GM23338 (cell line): ENCODE data around the gene C2orf72. TPM values are rescaled to one million over a fixed set of nuclear protein-coding genes. Genes with fewer than 3 reads are reported as not detected.

Source experiments
- ATAC-seq: fragments of 200-7000 bp; cut with Tn5 transposase; 3 replicates; pipeline ENCODE4 v1.9.1; 2020
- DNase-seq: peaks from one replicate; pipeline ENCODE4 v3.0.0-alpha.2; 2015; ENCODE audit warnings: low spot score
- H2AFZ ChIP-seq: fragments of 200-600 bp; sonication (generic); 2 replicates; pipeline ENCODE4 v1.8.0; 2016; ENCODE audit warnings: antibody characterized with exemption, mild to moderate bottlenecking, moderate library complexity
- H3F3A ChIP-seq: fragments of 200-600 bp; sonication (generic); replicated peaks from 2 replicates; pipeline ENCODE4 v1.8.0; 2017; ENCODE audit warnings: antibody characterized with exemption, mixed run types, low read depth
- H3K27ac ChIP-seq: fragments of 200-600 bp; sonication (generic); 2 replicates; pipeline ENCODE4 v1.6.1; 2016; ENCODE audit warnings: low read depth
- H3K27me3 ChIP-seq: fragments of 200-600 bp; sonication (generic); 2 replicates; pipeline ENCODE4 v1.8.0; 2016; ENCODE audit warnings: mild to moderate bottlenecking, mixed run types, moderate library complexity; ENCODE audit not compliant: insufficient read depth
- H3K36me3 ChIP-seq: fragments of 200-600 bp; sonication (generic); 2 replicates; pipeline ENCODE4 v1.8.0; 2016; ENCODE audit warnings: mild to moderate bottlenecking; ENCODE audit not compliant: insufficient read depth
- H3K4me1 ChIP-seq: fragments of 200-600 bp; sonication (generic); 2 replicates; pipeline ENCODE4 v1.8.0; 2016; ENCODE audit warnings: mild to moderate bottlenecking, moderate library complexity; ENCODE audit not compliant: insufficient read depth
- H3K4me2 ChIP-seq: fragments of 200-600 bp; sonication (generic); 2 replicates; pipeline ENCODE4 v1.7.1; 2017; ENCODE audit warnings: mixed run types
- H3K4me3 ChIP-seq: fragments of 200-600 bp; sonication (generic); 2 replicates; pipeline ENCODE4 v1.6.1; 2016; ENCODE audit warnings: mixed run types
- H3K79me2 ChIP-seq: fragments of 200-600 bp; sonication (generic); replicated peaks from 2 replicates; pipeline ENCODE4 v1.8.0; 2017; ENCODE audit warnings: mild to moderate bottlenecking; ENCODE audit not compliant: insufficient read depth
- H3K9me2 ChIP-seq: fragments of 200-600 bp; sonication (generic); 2 replicates; pipeline ENCODE4 v1.8.0; 2017; ENCODE audit not compliant: insufficient read depth
- H4K20me1 ChIP-seq: fragments of 200-600 bp; sonication (generic); replicated peaks from 2 replicates; pipeline ENCODE4 v1.8.0; 2017; ENCODE audit warnings: mild to moderate bottlenecking; ENCODE audit not compliant: insufficient read depth
- H3K27ac Mint-ChIP-seq: 2 replicates; pipeline ENCODE4 v1.8.0; 2020; ENCODE audit warnings: inconsistent platforms, mild to moderate bottlenecking, moderate library complexity, mixed read lengths
- H3K27me3 Mint-ChIP-seq: 3 replicates; pipeline ENCODE4 v1.8.0; 2022; ENCODE audit warnings: low read depth, mild to moderate bottlenecking, moderate library complexity, mixed read lengths, inconsistent platforms; ENCODE audit not compliant: insufficient read depth, poor library complexity
- H3K36me3 Mint-ChIP-seq: 3 replicates; pipeline ENCODE4 v1.8.0; 2021; ENCODE audit warnings: low read depth, mild to moderate bottlenecking, inconsistent platforms, moderate library complexity, mixed read lengths
- H3K4me1 Mint-ChIP-seq: 3 replicates; pipeline ENCODE4 v1.8.0; 2020; ENCODE audit warnings: mild to moderate bottlenecking, inconsistent platforms, mixed read lengths
- H3K4me3 Mint-ChIP-seq: 3 replicates; pipeline ENCODE4 v1.8.0; 2021; ENCODE audit warnings: moderate library complexity, mild to moderate bottlenecking, inconsistent platforms, mixed read lengths
- H3K9me3 Mint-ChIP-seq: 3 replicates; pipeline ENCODE4 v1.8.0; 2020; ENCODE audit warnings: moderate library complexity, mild to moderate bottlenecking, inconsistent platforms, mixed read lengths
- CREB1 ChIP-seq: fragments of 250-450 bp; sonication (Bioruptor Pico); IDR thresholded peaks from 2 replicates; pipeline ENCODE4 v1.5.0; 2020; ENCODE audit warnings: low read depth, mild to moderate bottlenecking, moderate library complexity
- CTCF ChIP-seq, 2 experiments: fragments of 200-600 bp in 1 of 2; sonication (generic) in 1 of 2; conservative IDR thresholded peaks; 2 replicates each; pipeline versions ENCODE4 v1.5.1 to v1.6.1; 2016 to 2017; ENCODE audit warnings: antibody characterized with exemption in 2 of 2, low read depth in 2 of 2, mild to moderate bottlenecking in 2 of 2, moderate library complexity in 1 of 2
- ETS1 ChIP-seq: IDR thresholded peaks from 2 replicates; pipeline ENCODE4 v1.6.1; 2016; ENCODE audit warnings: antibody characterized with exemption
- EZH2 ChIP-seq: fragments of 200-600 bp; sonication (generic); IDR thresholded peaks from one replicate; pipeline ENCODE4 v1.8.0; 2017; ENCODE audit warnings: antibody characterized with exemption, mild to moderate bottlenecking, low read depth; ENCODE audit not compliant: unreplicated experiment
- EZH2phosphoT487 ChIP-seq: fragments of 200-600 bp; sonication (generic); IDR thresholded peaks from one replicate; pipeline ENCODE4 v1.8.1; 2018; ENCODE audit warnings: antibody characterized with exemption; ENCODE audit not compliant: unreplicated experiment
- JUNB ChIP-seq: IDR thresholded peaks from one replicate; pipeline ENCODE4 v1.6.1; 2016; ENCODE audit warnings: antibody characterized with exemption; ENCODE audit not compliant: unreplicated experiment
- NANOG ChIP-seq: IDR thresholded peaks from 2 replicates; pipeline ENCODE4 v1.6.1; 2016; ENCODE audit warnings: antibody characterized with exemption, borderline replicate concordance
- POLR2AphosphoS5 ChIP-seq: IDR thresholded peaks from 2 replicates; pipeline ENCODE4 v1.6.1; 2016; ENCODE audit warnings: antibody characterized with exemption, low read depth
- STAT1 ChIP-seq: IDR thresholded peaks from one replicate; pipeline ENCODE4 v1.6.1; 2016; ENCODE audit warnings: antibody characterized with exemption; ENCODE audit not compliant: unreplicated experiment
- ZNF114 ChIP-seq: fragments of 250-450 bp; sonication (Bioruptor Pico); IDR thresholded peaks from 2 replicates; pipeline ENCODE4 v1.5.0; 2020; ENCODE audit warnings: mild to moderate bottlenecking, moderate library complexity
- ZNF331 ChIP-seq: fragments of 250-450 bp; sonication (Bioruptor Pico); IDR thresholded peaks from 2 replicates; pipeline ENCODE4 v1.5.0; 2020; ENCODE audit warnings: low read depth, mild to moderate bottlenecking, moderate library complexity
- polyA plus RNA-seq: library from polyadenylated mRNA; unstranded; fragments of >200 nt; fragmentation: Nextera tagmentation; extraction: Ambion mirVana; gene quantifications from 2 replicates; pipeline ENCODE4 v1.2.1, GENCODE V29; 2016
- total RNA-seq: library from RNA; depleted of rRNA; stranded (reverse); fragments of >200 nt; shearing (Covaris generic); gene quantifications from 2 replicates; pipeline ENCODE4 v1.2.3, GENCODE V29; 2014

C2orf72 gene
- total and polyA plus RNA-seq, 2 experiments from 2014 or later = 0.37 to 1.4 TPM

DNA sequence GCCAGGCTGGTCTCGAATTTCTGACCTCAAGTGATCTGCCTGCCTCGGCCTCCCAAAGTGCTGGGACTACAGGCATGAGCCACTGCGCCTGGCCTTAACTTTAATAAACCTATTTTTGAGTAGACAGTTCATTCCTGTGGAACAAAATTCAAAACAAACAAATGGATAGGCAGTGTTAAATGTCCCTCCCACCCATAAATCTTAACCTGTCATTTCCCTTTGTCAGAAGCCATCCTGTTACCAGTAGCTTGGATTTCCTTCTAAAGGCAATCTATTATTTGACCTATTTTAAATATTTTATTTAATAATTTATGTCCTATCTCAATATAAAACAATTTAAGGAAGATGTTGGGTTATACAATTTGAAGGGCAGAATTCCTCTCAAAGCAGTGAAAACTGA is 6.6 kb upstream of the C2orf72 start (continued):
- no peak for TF ChIP-seq CTCF (conservative IDR thresholded peaks at IDR 0.05; ENCODE audit: low read depth in 2 of 2)
- TF ChIP-seq ZNF331 (CRISPR knock-in tag) = no peak
- TF ChIP-seq JUNB = no peak
- no peak for TF ChIP-seq EZH2phosphoT487
- TF ChIP-seq POLR2AphosphoS5 = no peak
- TF ChIP-seq STAT1 = no peak
- TF ChIP-seq ETS1 = no peak
- no peak for TF ChIP-seq ZNF114 (CRISPR knock-in tag)
- no peak for TF ChIP-seq NANOG

- no peak overlapping the region for H3K4me2 ChIP-seq
- H3F3A ChIP-seq = 0 out of 2 replicates have a peak, but pooled peaks cover 3% of the 10 kb centered on the region
- no peaks in the 10 kb centered on the region for H4K20me1 ChIP-seq
- H3K27me3 ChIP-seq = peaks cover 33% of the 10 kb centered on the region
- no peak overlapping the region for H2AFZ ChIP-seq
- DNase-seq (no peak), ATAC-seq (no peak)
- TF ChIP-seq EZH2 (no peak), ZNF331 (CRISPR knock-in tag) (no peak), NANOG (no peak), ETS1 (no peak), STAT1 (no peak), CREB1 (CRISPR knock-in tag) (no peak)
- Mint-ChIP-seq H3K4me1 (no peaks in the 10 kb centered on the region), H3K27ac (no peak overlapping the region), H3K9me3 (no peaks in the 10 kb centered on the region), H3K27me3 (peaks cover 13% of the 10 kb centered on the region), H3K4me3 (no peak overlapping the region), H3K36me3 (no peaks in the 10 kb centered on the region)
- H3K4me3 ChIP-seq = no peak overlapping the region
- H3K4me1 ChIP-seq = no peaks in the 10 kb centered on the region
- no peak overlapping the region for H3K27ac ChIP-seq
- no peaks in the 10 kb centered on the region for H3K36me3 ChIP-seq
- no peaks in the 10 kb centered on the region for H3K79me2 ChIP-seq
- H3K9me2 ChIP-seq = no peaks in the 10 kb centered on the region
Observed at GRCh38 chr2:231032575-231033140, 4.7 kb upstream of the C2orf72 start.
